Neural cell (in vitro differentiated cells): ENCODE data around the gene NUSAP1. TPM values are rescaled to one million over a fixed set of nuclear protein-coding genes. Genes with fewer than 3 reads are reported as not detected.

Experiments
- H2AFZ ChIP-seq: fragments of 200-600, 300-800 bp; sonication (generic), shearing (Covaris generic); 2 replicates; pipeline ENCODE4 v1.6.0; 2014; ENCODE audit warnings: low read depth, mild to moderate bottlenecking, antibody characterized with exemption, low read length, moderate library complexity
- H3F3A ChIP-seq: fragments of 200-600 bp; shearing (Covaris generic); 2 replicates; pipeline ENCODE4 v1.6.1; 2016; ENCODE audit warnings: mild to moderate bottlenecking, moderate library complexity, mixed read lengths, antibody characterized with exemption, low read length; ENCODE audit not compliant: insufficient read depth, poor library complexity, severe bottlenecking
- H3K27ac ChIP-seq: fragments of 200-600, 300-800 bp; sonication (generic), shearing (Covaris generic); 2 replicates; pipeline ENCODE4 v1.5.1; 2014; ENCODE audit warnings: mild to moderate bottlenecking, low read length, moderate library complexity
- H3K27me3 ChIP-seq: fragments of 300-800, 200-600 bp; sonication (generic), shearing (Covaris generic); 2 replicates; pipeline ENCODE4 v1.6.0; 2014; ENCODE audit warnings: mild to moderate bottlenecking, low read depth, low read length, moderate library complexity; ENCODE audit not compliant: insufficient read depth
- H3K36me3 ChIP-seq: fragments of 300-800, 200-600 bp; sonication (generic), shearing (Covaris generic); 2 replicates; pipeline ENCODE4 v1.5.1; 2014; ENCODE audit warnings: mild to moderate bottlenecking, antibody characterized with exemption, low read length, moderate library complexity; ENCODE audit not compliant: insufficient read depth
- H3K4me2 ChIP-seq: fragments of 300-800, 200-600 bp; sonication (generic), shearing (Covaris generic); 2 replicates; pipeline ENCODE4 v1.6.0; 2014; ENCODE audit warnings: mild to moderate bottlenecking, low read length
- H3K4me3 ChIP-seq: fragments of 300-800, 200-600 bp; sonication (generic), shearing (Covaris generic); 2 replicates; pipeline ENCODE4 v1.5.1; 2014; ENCODE audit warnings: mild to moderate bottlenecking, low read length, moderate library complexity
- H3K79me2 ChIP-seq: fragments of 200-600 bp; shearing (Covaris generic); replicated peaks from 2 replicates; pipeline ENCODE4 v1.6.0; 2014; ENCODE audit warnings: mild to moderate bottlenecking, low read length, moderate library complexity; ENCODE audit not compliant: insufficient read depth
- H3K9ac ChIP-seq: fragments of 300-800, 200-600 bp; sonication (generic), shearing (Covaris generic); 2 replicates; pipeline ENCODE4 v1.6.1; 2016; ENCODE audit warnings: mild to moderate bottlenecking, low read length, mixed read lengths
- H3K9me2 ChIP-seq: fragments of 200-600 bp; shearing (Covaris generic); 2 replicates; pipeline ENCODE4 v1.6.1; 2016; ENCODE audit warnings: mild to moderate bottlenecking, low read length, mixed read lengths; ENCODE audit not compliant: insufficient read depth
- H3K9me3 ChIP-seq: fragments of 200-600, 300-800 bp; sonication (generic), shearing (Covaris generic); 2 replicates; pipeline ENCODE4 v1.6.1; 2016; ENCODE audit warnings: mild to moderate bottlenecking, mixed run types, low read length, moderate library complexity, mixed read lengths
- H4K20me1 ChIP-seq: fragments of 200-600 bp; shearing (Covaris generic); 2 replicates; pipeline ENCODE4 v1.6.1; 2016; ENCODE audit warnings: mild to moderate bottlenecking, mixed run types; ENCODE audit not compliant: insufficient read depth
- CTCF ChIP-seq: fragments of 450-650 bp; IDR thresholded peaks from 2 replicates; pipeline ENCODE4 v1.5.1; 2014; ENCODE audit warnings: antibody characterized with exemption, mild to moderate bottlenecking, moderate library complexity; ENCODE audit not compliant: poor library complexity, severe bottlenecking
- EP300 ChIP-seq: fragments of 450-650 bp; conservative IDR thresholded peaks from 2 replicates; pipeline ENCODE4 v1.6.1; 2014; ENCODE audit warnings: antibody characterized with exemption, mild to moderate bottlenecking, moderate library complexity; ENCODE audit not compliant: poor library complexity, severe bottlenecking
- EZH2 ChIP-seq: fragments of 200-600, 300-800 bp; shearing (Covaris generic), sonication (generic); IDR thresholded peaks from 2 replicates; pipeline ENCODE4 v1.6.1; 2014; ENCODE audit warnings: antibody characterized with exemption, low read length, borderline replicate concordance, mild to moderate bottlenecking; ENCODE audit not compliant: insufficient read depth, poor library complexity, severe bottlenecking
- MXI1 ChIP-seq: fragments of 450-650 bp; conservative IDR thresholded peaks from 2 replicates; pipeline ENCODE4 v1.6.1; 2014; ENCODE audit warnings: antibody characterized with exemption, mild to moderate bottlenecking; ENCODE audit not compliant: poor library complexity, severe bottlenecking
- POLR2AphosphoS5 ChIP-seq: IDR thresholded peaks from 2 replicates; pipeline ENCODE4 v1.6.1; 2012
- RAD21 ChIP-seq: fragments of 450-650 bp; conservative IDR thresholded peaks from 2 replicates; pipeline ENCODE4 v1.6.1; 2014; ENCODE audit warnings: antibody characterized with exemption, mild to moderate bottlenecking, moderate library complexity
- REST ChIP-seq: IDR thresholded peaks from 2 replicates; pipeline ENCODE4 v1.6.1; 2012; ENCODE audit warnings: borderline replicate concordance
- SMC3 ChIP-seq: fragments of 450-650 bp; conservative IDR thresholded peaks from 2 replicates; pipeline ENCODE4 v1.6.1; 2014; ENCODE audit warnings: antibody characterized with exemption, mild to moderate bottlenecking, moderate library complexity; ENCODE audit not compliant: poor library complexity
- TAF1 ChIP-seq: IDR thresholded peaks from 2 replicates; pipeline ENCODE4 v1.6.1; 2012; ENCODE audit warnings: low read depth
- polyA plus RNA-seq: library from polyadenylated mRNA; depleted of rRNA; stranded (reverse); fragments of >200 nt; gene quantifications from 2 replicates; pipeline ENCODE4 v1.2.3, GENCODE V29; 2014

Gene NUSAP1
- polyA plus RNA-seq, 1 donor from 2014 or later = 13.6 TPM

GRCh38 chr15:41283653-41284426 lies 48.8 kb upstream of the NUSAP1 start:
- H3K79me2 ChIP-seq = peaks cover 29% of the 10 kb centered on the region
- peak overlapping the region; percentile 93 for H3K9ac ChIP-seq
- peak overlapping the region; percentile 86 for H3K4me3 ChIP-seq
- H2AFZ ChIP-seq = peak overlapping the region; percentile 86
- peaks cover 8% of the 10 kb centered on the region for H3K36me3 ChIP-seq
- peak overlapping the region; percentile 89 for H3K27ac ChIP-seq
- peak; percentile 40 for TF ChIP-seq SMC3
- no peak for TF ChIP-seq EP300
- TF ChIP-seq MXI1 = peak; percentile 92
- TF ChIP-seq EZH2 = no peak
- TF ChIP-seq TAF1 = peak; percentile 87
- peak; percentile 85 for TF ChIP-seq REST
- no peak for TF ChIP-seq RAD21
- peak; percentile 25 for TF ChIP-seq CTCF
- peak; percentile 93 for TF ChIP-seq POLR2AphosphoS5
- no peaks in the 10 kb centered on the region for H4K20me1 ChIP-seq
- no peaks in the 10 kb centered on the region for H3K9me3 ChIP-seq
- H3K4me2 ChIP-seq = no peak overlapping the region
- no peaks in the 10 kb centered on the region for H3K27me3 ChIP-seq
- H3F3A ChIP-seq = peaks cover 2% of the 10 kb centered on the region
- no peaks in the 10 kb centered on the region for H3K9me2 ChIP-seq

- Histone ChIP-seq H3K36me3 (peaks cover 8% of the 10 kb centered on the region), H3K4me3 (peak overlapping the region; percentile 86), H3K4me2 (peak overlapping the region; percentile 72), H3K9ac (peak overlapping the region; percentile 93), H4K20me1 (no peaks in the 10 kb centered on the region), H3K9me3 (no peaks in the 10 kb centered on the region), H3K27ac (peak overlapping the region; percentile 89), H3K27me3 (no peaks in the 10 kb centered on the region), H3K9me2 (no peaks in the 10 kb centered on the region), H3F3A (peaks cover 2% of the 10 kb centered on the region), H2AFZ (peak overlapping the region; percentile 86), H3K79me2 (peaks cover 29% of the 10 kb centered on the region)
- TF ChIP-seq RAD21 = no peak
- TF ChIP-seq POLR2AphosphoS5 = no peak
- TF ChIP-seq SMC3 = no peak
- no peak for TF ChIP-seq MXI1
Measured at GRCh38 chr15:41284427-41285177, 48.1 kb upstream of the NUSAP1 start.
